K562 (cell line): ENCODE measurements around the gene ZC3H10. TPM values are rescaled to one million over a fixed set of nuclear protein-coding genes. Genes with fewer than 3 reads are reported as not detected.

ENCODE experiments used
- AFF4 ChIP-seq: sonication (generic); formaldehyde crosslinking; IDR thresholded peaks from 2 replicates; pipeline ENCODE4 v1.8.0; 2023; ENCODE audit warnings: mild to moderate bottlenecking, missing genetic modification reagents
- CBFB ChIP-seq: sonication (generic); formaldehyde crosslinking; IDR thresholded peaks from 2 replicates; pipeline ENCODE4 v1.4.0; 2020; ENCODE audit warnings: mild to moderate bottlenecking, missing genetic modification reagents
- CHAMP1 ChIP-seq: fragments of 450-650 bp; IDR thresholded peaks from 2 replicates; pipeline ENCODE4 v1.6.1; 2016; ENCODE audit warnings: mild to moderate bottlenecking
- E4F1 ChIP-seq: fragments of 250-450 bp; sonication (Bioruptor Pico); IDR thresholded peaks from 2 replicates; pipeline ENCODE4 v1.5.0; 2021; ENCODE audit warnings: mild to moderate bottlenecking, borderline replicate concordance
- FOXK1 ChIP-seq: sonication (generic); formaldehyde crosslinking; IDR thresholded peaks from 2 replicates; pipeline ENCODE4 v1.8.0; 2022; ENCODE audit warnings: missing genetic modification reagents, mild to moderate bottlenecking, borderline replicate concordance
- MTA3 ChIP-seq: fragments of 450-650 bp; formaldehyde crosslinking; IDR thresholded peaks from 2 replicates; pipeline ENCODE4 v1.6.1; 2017; ENCODE audit warnings: mild to moderate bottlenecking, borderline replicate concordance
- PHTF2 ChIP-seq: fragments of 250-450 bp; sonication (Bioruptor Pico); IDR thresholded peaks from 2 replicates; pipeline ENCODE4 v1.5.0; 2021; ENCODE audit warnings: mild to moderate bottlenecking
- PTTG1 ChIP-seq: fragments of 450-650 bp; IDR thresholded peaks from 2 replicates; pipeline ENCODE4 v1.6.1; 2016; ENCODE audit warnings: low read depth, mild to moderate bottlenecking, missing genetic modification characterization, missing compliant biosample characterization
- SAFB2 ChIP-seq: fragments of 200-400 bp; formaldehyde crosslinking; IDR thresholded peaks from 2 replicates; pipeline ENCODE4 v1.6.1; 2018; ENCODE audit warnings: borderline replicate concordance, low read length, low read depth, moderate library complexity; ENCODE audit not compliant: severe bottlenecking
- SMARCC2 ChIP-seq: fragments of 450-650 bp; IDR thresholded peaks from 2 replicates; pipeline ENCODE4 v1.6.1; 2017; ENCODE audit warnings: antibody characterized with exemption, moderate library complexity, mild to moderate bottlenecking, low read depth
- SREBF2 ChIP-seq: sonication (generic); formaldehyde crosslinking; IDR thresholded peaks from 2 replicates; pipeline ENCODE4 v1.4.0; 2020; ENCODE audit warnings: mild to moderate bottlenecking, missing genetic modification reagents
- SRSF1 ChIP-seq: fragments of 200-400 bp; formaldehyde crosslinking; IDR thresholded peaks from 2 replicates; pipeline ENCODE4 v1.6.1; 2017; ENCODE audit warnings: mild to moderate bottlenecking, low read depth, low read length, moderate library complexity
- SRSF7 ChIP-seq: fragments of 200-400 bp; formaldehyde crosslinking; optimal IDR thresholded peaks from 2 replicates; pipeline ENCODE3; 2017; ENCODE audit warnings: mild to moderate bottlenecking, low read depth, low read length
- TOE1 ChIP-seq, 2 experiments: fragments of 450-650 bp in 1 of 2; sonication (generic) in 1 of 2; formaldehyde crosslinking in 1 of 2; IDR thresholded peaks; 2 replicates each; pipeline versions ENCODE4 v1.7.1 to v1.8.0; 2016 to 2022; ENCODE audit warnings: borderline replicate concordance in 2 of 2, mild to moderate bottlenecking in 2 of 2, antibody characterized with exemption in 1 of 2, inconsistent platforms in 1 of 2, low read depth in 1 of 2, missing genetic modification reagents in 1 of 2, moderate library complexity in 1 of 2
- TSC22D4 ChIP-seq: fragments of 450-650 bp; IDR thresholded peaks from 2 replicates; pipeline ENCODE4 v1.6.1; 2016; ENCODE audit warnings: missing genetic modification characterization, missing biosample characterization, control low read depth
- ZC3H11A ChIP-seq: IDR thresholded peaks from 2 replicates; pipeline ENCODE4 v1.6.1; 2012; ENCODE audit warnings: low read depth, low read length, improper control_type of control experiment
- ZFX ChIP-seq: sonication (generic); formaldehyde crosslinking; IDR thresholded peaks from 2 replicates; pipeline ENCODE4 v1.8.0; 2022; ENCODE audit warnings: mild to moderate bottlenecking, missing genetic modification reagents, moderate library complexity
- ZNF57 ChIP-seq: fragments of 450-650 bp; formaldehyde crosslinking; IDR thresholded peaks from 2 replicates; pipeline ENCODE4 v1.4.0; 2020; ENCODE audit warnings: mild to moderate bottlenecking, moderate library complexity
- ZNF75A ChIP-seq: fragments of 450-650 bp; formaldehyde crosslinking; IDR thresholded peaks from 2 replicates; pipeline ENCODE4 v1.4.0; 2020; ENCODE audit warnings: mild to moderate bottlenecking
- polyA plus RNA-seq, 8 experiments: library from polyadenylated mRNA; depleted of rRNA in 4 of 8; stranded (reverse) in 5 of 8; unstranded in 3 of 8; fragments of >200 nt; fragmentation: Nextera tagmentation in 2 of 8; fragmentation: Illumina TruSeq in 1 of 8; extraction: Ambion mirVana in 2 of 8; extraction: Trizol in 1 of 8; gene quantifications; 2 replicates each; pipeline versions ENCODE4 v1.2.1 to v1.2.3, GENCODE V29; 2011 to 2014; ENCODE audit warnings: inconsistent platforms in 1 of 8, missing spikeins in 1 of 8
- total RNA-seq, 7 experiments: library from RNA; depleted of rRNA in 6 of 7; stranded (reverse); fragments of >200 nt in 6 of 7; fragmentation: Illumina TruSeq in 2 of 7; extraction: Trizol in 2 of 7; gene quantifications; 2 replicates each; pipeline versions ENCODE4 v1.2.1 to v1.2.3, GENCODE V29; 2011 to 2021; ENCODE audit warnings: low replicate concordance in 1 of 7

ZC3H10 gene
- total and polyA plus RNA-seq, 9 of the 15 experiments (the other 6 are each of a cell fraction or from before 2014, with no cell fraction given) = 0.31 to 4.1 (median 1.6) TPM

- TF ChIP-seq TSC22D4 (tag) = no peak
- TF ChIP-seq SAFB2 = no peak
- TF ChIP-seq CBFB (CRISPR knock-in tag) = no peak
- no peak for TF ChIP-seq TOE1 (IDR thresholded peaks at IDR 0.05; ENCODE audit: borderline replicate concordance)
- 0 out of 2 replicates have a peak, but pooled peaks have one; percentile 57 for TF ChIP-seq TOE1 (CRISPR knock-in tag; IDR thresholded peaks at IDR 0.05; ENCODE audit: borderline replicate concordance, low read depth)
- TF ChIP-seq PHTF2 (CRISPR knock-in tag) = no peak
- no peak for TF ChIP-seq ZC3H11A
- no peak for TF ChIP-seq ZFX (CRISPR knock-in tag)
- TF ChIP-seq MTA3 = peak; percentile 13; the same call in 1 of the 2 replicates
- TF ChIP-seq SRSF1 = no peak
- no peak for TF ChIP-seq PTTG1 (tag)
- TF ChIP-seq CHAMP1 = no peak
- no peak for TF ChIP-seq SREBF2 (CRISPR knock-in tag)
- no peak for TF ChIP-seq AFF4
- no peak for TF ChIP-seq SMARCC2
- TF ChIP-seq FOXK1 (CRISPR knock-in tag) = no peak
- TF ChIP-seq ZNF57 = no peak
- TF ChIP-seq E4F1 (CRISPR knock-in tag) = no peak
- TF ChIP-seq ZNF75A (CRISPR knock-in tag) = no peak
- no peak for TF ChIP-seq SRSF7
Measured at GRCh38 chr12:56157201-56158028, 39.3 kb downstream of the ZC3H10 start (continued).
